Right lobe of liver (tissue), 4 donors: ENCODE results near the gene EHF.

Experiments
- CTCF ChIP-seq, 4 donors: fragments of 200-600 bp in 3 of 4; fragments of 450-650 bp in 1 of 4; IDR thresholded peaks; one replicate each; pipeline versions ENCODE4 v1.5.1 to v1.8.0; 2016 to 2022; ENCODE audit warnings: antibody characterized with exemption in 4 of 4, mild to moderate bottlenecking in 2 of 4
- POLR2A ChIP-seq: fragments of 450-650 bp; IDR thresholded peaks from one replicate; pipeline ENCODE4 v1.6.1; 2017; ENCODE audit warnings: antibody characterized with exemption, mild to moderate bottlenecking
- donor health status: DM: no; HTN: no; CAD: no.
- donor health status: DM: no; HTN: no; CAD: no.
- donor health status: DM: no; HTN: yes; CAD: no.

- TF ChIP-seq CTCF (IDR thresholded peaks at IDR 0.05) = no peak
- no peak for TF ChIP-seq POLR2A
Observed at GRCh38 chr11:34642001-34642554, 21.2 kb downstream of the EHF start.
